ENCODE data around the gene ADGRG3. TPM values are rescaled to one million over a fixed set of nuclear protein-coding genes. Genes with fewer than 3 reads are reported as not detected.
A peak's percentile ranks its signal among the peaks of the same experiment; 100 is the strongest.

ADGRG3 gene
- total and polyA plus RNA-seq, 2 of the 13 experiments (the other 11 are each of a cell fraction or from before 2014, with no cell fraction given), result 2.7 to 11.8 TPM

GRCh38 chr16:57620335-57621231, 47.5 kb upstream of the ADGRG3 start (continued):
- TF ChIP-seq, protein P1, sequence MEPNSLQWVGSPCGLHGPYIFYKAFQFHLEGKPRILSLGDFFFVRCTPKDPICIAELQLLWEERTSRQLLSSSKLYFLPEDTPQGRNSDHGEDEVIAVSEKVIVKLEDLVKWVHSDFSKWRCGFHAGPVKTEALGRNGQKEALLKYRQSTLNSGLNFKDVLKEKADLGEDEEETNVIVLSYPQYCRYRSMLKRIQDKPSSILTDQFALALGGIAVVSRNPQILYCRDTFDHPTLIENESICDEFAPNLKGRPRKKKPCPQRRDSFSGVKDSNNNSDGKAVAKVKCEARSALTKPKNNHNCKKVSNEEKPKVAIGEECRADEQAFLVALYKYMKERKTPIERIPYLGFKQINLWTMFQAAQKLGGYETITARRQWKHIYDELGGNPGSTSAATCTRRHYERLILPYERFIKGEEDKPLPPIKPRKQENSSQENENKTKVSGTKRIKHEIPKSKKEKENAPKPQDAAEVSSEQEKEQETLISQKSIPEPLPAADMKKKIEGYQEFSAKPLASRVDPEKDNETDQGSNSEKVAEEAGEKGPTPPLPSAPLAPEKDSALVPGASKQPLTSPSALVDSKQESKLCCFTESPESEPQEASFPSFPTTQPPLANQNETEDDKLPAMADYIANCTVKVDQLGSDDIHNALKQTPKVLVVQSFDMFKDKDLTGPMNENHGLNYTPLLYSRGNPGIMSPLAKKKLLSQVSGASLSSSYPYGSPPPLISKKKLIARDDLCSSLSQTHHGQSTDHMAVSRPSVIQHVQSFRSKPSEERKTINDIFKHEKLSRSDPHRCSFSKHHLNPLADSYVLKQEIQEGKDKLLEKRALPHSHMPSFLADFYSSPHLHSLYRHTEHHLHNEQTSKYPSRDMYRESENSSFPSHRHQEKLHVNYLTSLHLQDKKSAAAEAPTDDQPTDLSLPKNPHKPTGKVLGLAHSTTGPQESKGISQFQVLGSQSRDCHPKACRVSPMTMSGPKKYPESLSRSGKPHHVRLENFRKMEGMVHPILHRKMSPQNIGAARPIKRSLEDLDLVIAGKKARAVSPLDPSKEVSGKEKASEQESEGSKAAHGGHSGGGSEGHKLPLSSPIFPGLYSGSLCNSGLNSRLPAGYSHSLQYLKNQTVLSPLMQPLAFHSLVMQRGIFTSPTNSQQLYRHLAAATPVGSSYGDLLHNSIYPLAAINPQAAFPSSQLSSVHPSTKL (CRISPR knock-in tag; IDR thresholded peaks at IDR 0.05), result 0 out of 2 replicates have a peak, but pooled peaks have one; percentile 11
- TF ChIP-seq CHCHD3 (CRISPR knock-in tag; IDR thresholded peaks at IDR 0.05) (peak; percentile 59; the same call in 1 of the 2 replicates), ZNF782 (CRISPR knock-in tag; IDR thresholded peaks at IDR 0.05; ENCODE audit: borderline replicate concordance) (no peak), PATZ1 (CRISPR knock-in tag; IDR thresholded peaks at IDR 0.05) (peak; percentile 37; the same call in 1 of the 2 replicates), ETV5 (CRISPR knock-in tag; IDR thresholded peaks at IDR 0.05; ENCODE audit: borderline replicate concordance) (0 out of 2 replicates have a peak, but pooled peaks have one; percentile 1), ZMYM3 (CRISPR knock-in tag; IDR thresholded peaks at IDR 0.05) (peak; percentile 39; the same call in 1 of the 2 replicates), GLMP (CRISPR knock-in tag; IDR thresholded peaks at IDR 0.05; ENCODE audit: borderline replicate concordance) (no peak), TCF7 (IDR thresholded peaks at IDR 0.05; ENCODE audit: low read depth) (no peak), TMF1 (CRISPR knock-in tag; IDR thresholded peaks at IDR 0.05; ENCODE audit: low read depth) (no peak), WIZ (CRISPR knock-in tag; IDR thresholded peaks at IDR 0.05) (0 out of 2 replicates have a peak, but pooled peaks have one; percentile 45), ZNF878 (CRISPR knock-in tag; IDR thresholded peaks at IDR 0.05) (no peak), ZNF292 (CRISPR knock-in tag; IDR thresholded peaks at IDR 0.05; ENCODE audit: borderline replicate concordance, low read depth) (peak; percentile 79), ZNF430 (CRISPR knock-in tag; IDR thresholded peaks at IDR 0.05) (0 out of 2 replicates have a peak, but pooled peaks have one; percentile 2)
- TF ChIP-seq, protein P2, sequence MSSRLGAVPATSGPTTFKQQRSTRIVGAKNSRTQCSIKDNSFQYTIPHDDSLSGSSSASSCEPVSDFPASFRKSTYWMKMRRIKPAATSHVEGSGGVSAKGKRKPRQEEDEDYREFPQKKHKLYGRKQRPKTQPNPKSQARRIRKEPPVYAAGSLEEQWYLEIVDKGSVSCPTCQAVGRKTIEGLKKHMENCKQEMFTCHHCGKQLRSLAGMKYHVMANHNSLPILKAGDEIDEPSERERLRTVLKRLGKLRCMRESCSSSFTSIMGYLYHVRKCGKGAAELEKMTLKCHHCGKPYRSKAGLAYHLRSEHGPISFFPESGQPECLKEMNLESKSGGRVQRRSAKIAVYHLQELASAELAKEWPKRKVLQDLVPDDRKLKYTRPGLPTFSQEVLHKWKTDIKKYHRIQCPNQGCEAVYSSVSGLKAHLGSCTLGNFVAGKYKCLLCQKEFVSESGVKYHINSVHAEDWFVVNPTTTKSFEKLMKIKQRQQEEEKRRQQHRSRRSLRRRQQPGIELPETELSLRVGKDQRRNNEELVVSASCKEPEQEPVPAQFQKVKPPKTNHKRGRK (CRISPR knock-in tag; IDR thresholded peaks at IDR 0.05), result no peak
- TF ChIP-seq, protein P3, sequence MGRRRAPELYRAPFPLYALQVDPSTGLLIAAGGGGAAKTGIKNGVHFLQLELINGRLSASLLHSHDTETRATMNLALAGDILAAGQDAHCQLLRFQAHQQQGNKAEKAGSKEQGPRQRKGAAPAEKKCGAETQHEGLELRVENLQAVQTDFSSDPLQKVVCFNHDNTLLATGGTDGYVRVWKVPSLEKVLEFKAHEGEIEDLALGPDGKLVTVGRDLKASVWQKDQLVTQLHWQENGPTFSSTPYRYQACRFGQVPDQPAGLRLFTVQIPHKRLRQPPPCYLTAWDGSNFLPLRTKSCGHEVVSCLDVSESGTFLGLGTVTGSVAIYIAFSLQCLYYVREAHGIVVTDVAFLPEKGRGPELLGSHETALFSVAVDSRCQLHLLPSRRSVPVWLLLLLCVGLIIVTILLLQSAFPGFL (CRISPR knock-in tag; IDR thresholded peaks at IDR 0.05), result no peak

Data from HepG2 (cell line).